ENCODE results near the gene CNTN4. TPM values are rescaled to one million over a fixed set of nuclear protein-coding genes. Genes with fewer than 3 reads are reported as not detected.

CNTN4 gene
- total RNA-seq, 1 experiment from 2014 or later = not detected

- no peak for ATAC-seq
- Mint-ChIP-seq H3K27me3 (ENCODE audit: low read depth) (peaks cover 22% of the 10 kb centered on the region), H3K27ac (no peak overlapping the region), H3K36me3 (peaks cover 65% of the 10 kb centered on the region), H3K9me3 (peaks cover 78% of the 10 kb centered on the region), H3K4me3 (no peak overlapping the region), H3K4me1 (no peaks in the 10 kb centered on the region)
- TF ChIP-seq ZNF121 (CRISPR knock-in tag; IDR thresholded peaks at IDR 0.05) (no peak), MXD4 (CRISPR knock-in tag; IDR thresholded peaks at IDR 0.05; ENCODE audit: borderline replicate concordance) (no peak), STAT6 (CRISPR knock-in tag; conservative IDR thresholded peaks at IDR 0.05; ENCODE audit: low read depth) (no peak), TEAD4 (CRISPR knock-in tag; IDR thresholded peaks at IDR 0.05) (no peak), TCF7 (CRISPR knock-in tag; IDR thresholded peaks at IDR 0.05; ENCODE audit: low read depth) (no peak), SP1 (CRISPR knock-in tag; conservative IDR thresholded peaks at IDR 0.05) (no peak), NR3C1 (CRISPR knock-in tag; conservative IDR thresholded peaks at IDR 0.05; ENCODE audit: low read depth) (no peak), ZNF416 (CRISPR knock-in tag; IDR thresholded peaks at IDR 0.05) (no peak), ZNF219 (CRISPR knock-in tag; IDR thresholded peaks at IDR 0.05; ENCODE audit: borderline replicate concordance) (no peak), MLX (CRISPR knock-in tag; IDR thresholded peaks at IDR 0.05) (no peak), ATF3 (CRISPR knock-in tag; conservative IDR thresholded peaks at IDR 0.05) (no peak), NR1H2 (CRISPR knock-in tag; IDR thresholded peaks at IDR 0.05) (no peak), SMAD3 (CRISPR knock-in tag; IDR thresholded peaks at IDR 0.05; ENCODE audit: borderline replicate concordance) (no peak), GABPB1 (CRISPR knock-in tag; IDR thresholded peaks at IDR 0.05) (no peak)
- no peak for DNase-seq (ENCODE audit: low spot score)
- POLR2A ChIA-PET = no interaction called here
- CTCF ChIA-PET = no interaction called here
Measured at GRCh38 chr3:2615080-2615479, 516.4 kb downstream of the CNTN4 start.

GRCh38 chr3:2623436-2623835 lies 524.8 kb downstream of the CNTN4 start:
- H3K4me3 Mint-ChIP-seq = no peak overlapping the region
- POLR2A ChIA-PET = no interaction called here
- ATAC-seq (no peak), DNase-seq (ENCODE audit: low spot score) (no peak)
- TF ChIP-seq ZNF263 (CRISPR knock-in tag; IDR thresholded peaks at IDR 0.05; ENCODE audit: low read depth) (no peak), GRHL2 (CRISPR knock-in tag; IDR thresholded peaks at IDR 0.05; ENCODE audit: insufficient replicate concordance, severe bottlenecking) (no peak), ZNF219 (CRISPR knock-in tag; IDR thresholded peaks at IDR 0.05; ENCODE audit: borderline replicate concordance) (no peak), MAX (CRISPR knock-in tag; IDR thresholded peaks at IDR 0.05) (no peak), E2F5 (CRISPR knock-in tag; IDR thresholded peaks at IDR 0.05) (no peak)
- H3K36me3 Mint-ChIP-seq = peaks cover 64% of the 10 kb centered on the region
- no peaks in the 10 kb centered on the region for H3K4me1 Mint-ChIP-seq
- H3K27ac Mint-ChIP-seq = no peak overlapping the region
- peaks cover 71% of the 10 kb centered on the region for H3K9me3 Mint-ChIP-seq
- peaks cover 24% of the 10 kb centered on the region for H3K27me3 Mint-ChIP-seq (ENCODE audit: low read depth)
- CTCF ChIA-PET = no interaction called here

- peaks cover 61% of the 10 kb centered on the region for H3K9me3 Mint-ChIP-seq
- no peak overlapping the region for H3K27ac Mint-ChIP-seq
Measured at GRCh38 chr3:2628117-2628516, 529.5 kb downstream of the CNTN4 start.

More at GRCh38 chr3:2628117-2628516, 529.5 kb downstream of the CNTN4 start:
- TF ChIP-seq CBFB (CRISPR knock-in tag; IDR thresholded peaks at IDR 0.05; ENCODE audit: low read depth) (no peak), AFF4 (CRISPR knock-in tag; IDR thresholded peaks at IDR 0.05; ENCODE audit: borderline replicate concordance) (no peak), ZMAT4 (CRISPR knock-in tag; IDR thresholded peaks at IDR 0.05) (no peak), ERG (CRISPR knock-in tag; IDR thresholded peaks at IDR 0.05) (no peak), ZNF317 (CRISPR knock-in tag; IDR thresholded peaks at IDR 0.05; ENCODE audit: borderline replicate concordance, low read depth) (no peak)
- CTCF ChIA-PET = no interaction called here
- ATAC-seq = no peak
- DNase-seq (ENCODE audit: low spot score) = no peak
- Mint-ChIP-seq H3K36me3 (peaks cover 58% of the 10 kb centered on the region), H3K4me3 (no peak overlapping the region), H3K27me3 (ENCODE audit: low read depth) (peaks cover 19% of the 10 kb centered on the region), H3K4me1 (no peaks in the 10 kb centered on the region)
- POLR2A ChIA-PET = no interaction called here
